ENCODE results near the gene DDB1. TPM values are rescaled to one million over a fixed set of nuclear protein-coding genes. Genes with fewer than 3 reads are reported as not detected.

Gene DDB1
- total and polyA plus RNA-seq, 2 of the 13 experiments (the other 11 are each of a cell fraction or from before 2014, with no cell fraction given) = 217 to 266 TPM

DNA sequence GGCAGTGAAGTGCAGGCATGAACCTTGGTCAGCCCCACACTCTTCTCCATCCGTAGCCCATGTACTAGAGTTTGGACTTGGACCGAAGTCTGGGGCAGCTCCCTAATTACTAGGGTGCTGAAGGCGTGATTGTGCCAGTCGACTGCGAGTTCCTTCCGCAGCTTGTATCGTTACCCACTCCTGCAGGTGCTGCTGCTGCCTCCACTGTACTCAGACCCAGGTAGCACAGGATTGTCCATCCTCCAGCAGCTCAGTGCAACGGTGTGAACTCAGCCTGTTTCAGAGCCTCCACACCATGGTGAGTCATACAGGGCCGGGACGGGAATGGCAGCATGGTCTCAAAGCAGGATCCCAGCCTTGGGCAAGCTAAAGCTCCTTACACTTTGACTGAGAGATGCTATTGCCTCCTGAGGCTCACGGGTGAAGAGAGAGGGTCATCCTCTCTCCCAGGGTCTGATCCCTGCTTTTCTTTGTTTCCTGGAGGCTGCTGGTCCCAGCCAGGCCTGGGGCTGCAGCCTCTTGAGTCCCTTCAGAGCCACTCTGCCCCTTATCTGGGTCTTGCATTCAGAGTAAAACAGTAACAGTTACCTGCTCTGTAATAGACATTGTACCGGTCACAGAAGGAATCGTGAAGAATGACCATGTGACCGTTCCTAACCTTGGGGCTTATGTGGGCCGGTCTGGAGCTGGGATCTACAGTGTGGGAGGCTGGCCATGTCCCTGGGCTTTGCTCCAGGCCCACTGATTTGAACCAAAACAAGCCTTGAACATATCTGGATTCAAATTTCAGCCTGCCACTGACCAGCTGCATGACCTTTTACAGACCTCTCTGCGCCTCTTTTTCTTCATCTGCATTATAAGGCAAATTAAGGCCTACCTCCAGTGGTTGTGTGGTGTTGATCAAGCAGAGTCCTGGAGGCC, 1.8 kb upstream of the DDB1 start (continued):
- TF ChIP-seq AFF4 (CRISPR knock-in tag; IDR thresholded peaks at IDR 0.05) (peak; percentile 84), AKAP8 (CRISPR knock-in tag; IDR thresholded peaks at IDR 0.05) (peak; percentile 45; the same call in 1 of the 2 replicates), MBNL3 (CRISPR knock-in tag; conservative IDR thresholded peaks at IDR 0.05) (no peak), ZNF839 (CRISPR knock-in tag; IDR thresholded peaks at IDR 0.05; ENCODE audit: borderline replicate concordance) (no peak), ZBTB7B (CRISPR knock-in tag; IDR thresholded peaks at IDR 0.05) (0 out of 2 replicates have a peak, but pooled peaks have one; percentile 21), ZNF878 (CRISPR knock-in tag; IDR thresholded peaks at IDR 0.05) (no peak), ZFP1 (CRISPR knock-in tag; IDR thresholded peaks at IDR 0.05) (no peak), HNF4G (IDR thresholded peaks at IDR 0.05; ENCODE audit: borderline replicate concordance, low read depth, low read length) (peak; percentile 94), HNF4G (CRISPR knock-in tag; IDR thresholded peaks at IDR 0.05; ENCODE audit: borderline replicate concordance, low read depth) (peak; percentile 80), PHF5A (CRISPR knock-in tag; IDR thresholded peaks at IDR 0.05; ENCODE audit: low read depth, unreplicated experiment) (peak; percentile 67), HMGXB4 (CRISPR knock-in tag; IDR thresholded peaks at IDR 0.05; ENCODE audit: borderline replicate concordance in 1 of 2, low read depth in 1 of 2) (peak; percentile 50 to 56; a peak in 1 of 4 replicates), ATF3 (CRISPR knock-in tag; IDR thresholded peaks at IDR 0.05) (peak; percentile 76; the same call in 1 of the 2 replicates), HCFC1 (IDR thresholded peaks at IDR 0.05; ENCODE audit: low read depth, low read length) (no peak), ZNF205 (CRISPR knock-in tag; IDR thresholded peaks at IDR 0.05) (peak; percentile 40; the same call in 1 of the 2 replicates), ARID3A (IDR thresholded peaks at IDR 0.05; ENCODE audit: low read depth, low read length) (no peak), CCAR2 (optimal IDR thresholded peaks at IDR 0.05; ENCODE audit: low read depth, low read length) (no peak)
- TF ChIP-seq, protein P1, sequence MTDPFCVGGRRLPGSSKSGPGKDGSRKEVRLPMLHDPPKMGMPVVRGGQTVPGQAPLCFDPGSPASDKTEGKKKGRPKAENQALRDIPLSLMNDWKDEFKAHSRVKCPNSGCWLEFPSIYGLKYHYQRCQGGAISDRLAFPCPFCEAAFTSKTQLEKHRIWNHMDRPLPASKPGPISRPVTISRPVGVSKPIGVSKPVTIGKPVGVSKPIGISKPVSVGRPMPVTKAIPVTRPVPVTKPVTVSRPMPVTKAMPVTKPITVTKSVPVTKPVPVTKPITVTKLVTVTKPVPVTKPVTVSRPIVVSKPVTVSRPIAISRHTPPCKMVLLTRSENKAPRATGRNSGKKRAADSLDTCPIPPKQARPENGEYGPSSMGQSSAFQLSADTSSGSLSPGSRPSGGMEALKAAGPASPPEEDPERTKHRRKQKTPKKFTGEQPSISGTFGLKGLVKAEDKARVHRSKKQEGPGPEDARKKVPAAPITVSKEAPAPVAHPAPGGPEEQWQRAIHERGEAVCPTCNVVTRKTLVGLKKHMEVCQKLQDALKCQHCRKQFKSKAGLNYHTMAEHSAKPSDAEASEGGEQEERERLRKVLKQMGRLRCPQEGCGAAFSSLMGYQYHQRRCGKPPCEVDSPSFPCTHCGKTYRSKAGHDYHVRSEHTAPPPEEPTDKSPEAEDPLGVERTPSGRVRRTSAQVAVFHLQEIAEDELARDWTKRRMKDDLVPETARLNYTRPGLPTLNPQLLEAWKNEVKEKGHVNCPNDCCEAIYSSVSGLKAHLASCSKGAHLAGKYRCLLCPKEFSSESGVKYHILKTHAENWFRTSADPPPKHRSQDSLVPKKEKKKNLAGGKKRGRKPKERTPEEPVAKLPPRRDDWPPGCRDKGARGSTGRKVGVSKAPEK (CRISPR knock-in tag; IDR thresholded peaks at IDR 0.05; ENCODE audit: borderline replicate concordance) = peak; percentile 22; the same call in 1 of the 2 replicates
